Suprapubic skin (tissue), 4 donors: ENCODE data around the gene LMBRD1. TPM values are rescaled to one million over a fixed set of nuclear protein-coding genes. Genes with fewer than 3 reads are reported as not detected.

Experiments
- DNase-seq, 2 donors: peaks; one replicate each; pipeline ENCODE4 v3.0.0-alpha.2; 2019; ENCODE audit warnings: low spot score in 2 of 2
- H3K27ac ChIP-seq: fragments of 200-600 bp; sonication (generic); one replicate; pipeline ENCODE4 v1.5.1; 2019
- H3K27me3 ChIP-seq: fragments of 200-600 bp; sonication (generic); one replicate; pipeline ENCODE4 v1.5.1; 2019
- H3K36me3 ChIP-seq: fragments of 200-600 bp; sonication (generic); one replicate; pipeline ENCODE4 v1.5.1; 2019
- H3K4me1 ChIP-seq: fragments of 200-600 bp; sonication (generic); one replicate; pipeline ENCODE4 v1.5.1; 2019
- H3K4me3 ChIP-seq: fragments of 200-600 bp; sonication (generic); one replicate; pipeline ENCODE4 v1.5.1; 2019; ENCODE audit warnings: mild to moderate bottlenecking
- H3K9me3 ChIP-seq: fragments of 200-600 bp; sonication (generic); one replicate; pipeline ENCODE4 v1.5.1; 2019
- CTCF ChIP-seq, 2 donors: fragments of 200-600 bp in 1 of 2; fragments of 450-650 bp in 1 of 2; sonication (generic) in 1 of 2; IDR thresholded peaks; one replicate each; pipeline ENCODE4 v1.5.1; 2016 to 2019; ENCODE audit warnings: antibody characterized with exemption in 2 of 2, mild to moderate bottlenecking in 1 of 2, moderate library complexity in 1 of 2
- EP300 ChIP-seq: sonication (generic); formaldehyde crosslinking; IDR thresholded peaks from one replicate; pipeline ENCODE4 v1.6.1; 2017; ENCODE audit warnings: antibody characterized with exemption
- POLR2A ChIP-seq, 2 donors: fragments of 450-650 bp; IDR thresholded peaks; one replicate each; pipeline ENCODE4 v1.6.1; 2017; ENCODE audit warnings: antibody characterized with exemption in 2 of 2, mild to moderate bottlenecking in 2 of 2, moderate library complexity in 2 of 2
- POLR2AphosphoS5 ChIP-seq, 3 donors: sonication (generic); formaldehyde crosslinking; IDR thresholded peaks; one replicate each; pipeline ENCODE4 v1.6.1; 2017; ENCODE audit warnings: antibody characterized with exemption in 3 of 3
- WGBS: methylation state at CpG from one replicate; pipeline ENCODE4 v1.1.5; 2018; 5-methylcytosine and 5-hydroxymethylcytosine counted together
- total RNA-seq, 4 donors: library from RNA; depleted of rRNA; stranded (reverse); fragments of >200 nt; gene quantifications; one replicate each; pipeline ENCODE4 v1.1.0, GENCODE V29; 2016

The LMBRD1 gene
- total RNA-seq, 4 donors from 2014 or later, result 43.5 to 58.6 (median 47.5) TPM

GRCh38 chr6:69632932-69633331, 163.9 kb downstream of the LMBRD1 start:
- TF ChIP-seq POLR2AphosphoS5 (IDR thresholded peaks at IDR 0.05) (no peak), EP300 (no peak), CTCF (IDR thresholded peaks at IDR 0.05) (no peak), POLR2A (IDR thresholded peaks at IDR 0.05) (no peak)
- DNase-seq, result no peak
- H3K4me3 ChIP-seq, result no peak overlapping the region
- H3K9me3 ChIP-seq, result no peaks in the 10 kb centered on the region
- 81% methylated on average over 2 of the region's 2 CpGs for WGBS
- H3K4me1 ChIP-seq, result no peaks in the 10 kb centered on the region
- H3K27ac ChIP-seq, result no peak overlapping the region
- no peaks in the 10 kb centered on the region for H3K36me3 ChIP-seq
- H3K27me3 ChIP-seq, result no peaks in the 10 kb centered on the region

- WGBS, result 20% methylated on average over 4 of the region's 4 CpGs
- TF ChIP-seq CTCF (IDR thresholded peaks at IDR 0.05) (no peak), EP300 (no peak), POLR2AphosphoS5 (IDR thresholded peaks at IDR 0.05) (no peak), POLR2A (IDR thresholded peaks at IDR 0.05) (no peak)
- no peaks in the 10 kb centered on the region for H3K9me3 ChIP-seq
Measured at GRCh38 chr6:69631552-69632346, 165.1 kb downstream of the LMBRD1 start.

GRCh38 chr6:69630767-69631166, 166.0 kb downstream of the LMBRD1 start:
- H3K9me3 ChIP-seq, result no peaks in the 10 kb centered on the region
- no peaks in the 10 kb centered on the region for H3K4me1 ChIP-seq
- H3K27ac ChIP-seq, result no peak overlapping the region
- WGBS, result 95% methylated on average over 1 of the region's 1 CpG
- H3K36me3 ChIP-seq, result no peaks in the 10 kb centered on the region
- no peaks in the 10 kb centered on the region for H3K27me3 ChIP-seq
- no peak for DNase-seq
- TF ChIP-seq CTCF (IDR thresholded peaks at IDR 0.05) (no peak), POLR2AphosphoS5 (IDR thresholded peaks at IDR 0.05) (no peak), POLR2A (IDR thresholded peaks at IDR 0.05) (no peak), EP300 (no peak)
- no peak overlapping the region for H3K4me3 ChIP-seq

More at GRCh38 chr6:69631552-69632346, 165.1 kb downstream of the LMBRD1 start:
- Histone ChIP-seq H3K27ac (no peak overlapping the region), H3K36me3 (no peaks in the 10 kb centered on the region), H3K4me3 (no peak overlapping the region), H3K4me1 (no peaks in the 10 kb centered on the region), H3K27me3 (no peaks in the 10 kb centered on the region)
- DNase-seq, result no peak

GRCh38 chr6:69627625-69628024, 169.2 kb downstream of the LMBRD1 start:
- Histone ChIP-seq H3K4me1 (no peaks in the 10 kb centered on the region), H3K36me3 (no peaks in the 10 kb centered on the region), H3K4me3 (no peak overlapping the region), H3K27ac (no peak overlapping the region), H3K27me3 (no peaks in the 10 kb centered on the region), H3K9me3 (no peaks in the 10 kb centered on the region)
- WGBS, result 69% methylated on average over 1 of the region's 1 CpG
- DNase-seq, result no peak
- TF ChIP-seq EP300 (no peak), POLR2A (IDR thresholded peaks at IDR 0.05) (no peak), CTCF (IDR thresholded peaks at IDR 0.05) (no peak), POLR2AphosphoS5 (IDR thresholded peaks at IDR 0.05) (no peak)

GRCh38 chr6:69624944-69625343, 171.9 kb downstream of the LMBRD1 start:
- Histone ChIP-seq H3K9me3 (no peaks in the 10 kb centered on the region), H3K36me3 (no peaks in the 10 kb centered on the region), H3K27ac (no peak overlapping the region), H3K4me3 (no peak overlapping the region), H3K27me3 (no peaks in the 10 kb centered on the region), H3K4me1 (no peaks in the 10 kb centered on the region)
- TF ChIP-seq POLR2A (IDR thresholded peaks at IDR 0.05) (no peak), CTCF (IDR thresholded peaks at IDR 0.05) (no peak), POLR2AphosphoS5 (IDR thresholded peaks at IDR 0.05) (no peak), EP300 (no peak)
- no peak for DNase-seq
- 84% methylated on average over 2 of the region's 2 CpGs for WGBS
